Measurements from ENCODE around the gene SERTAD2.

Gene SERTAD2

GRCh38 chr2:64629875-64630274 lies 23.8 kb downstream of the SERTAD2 start:
- H3K9ac ChIP-seq (ENCODE audit: low read depth in 1 of 2, low read length in 2 of 2), result no peak overlapping the region

DNA sequence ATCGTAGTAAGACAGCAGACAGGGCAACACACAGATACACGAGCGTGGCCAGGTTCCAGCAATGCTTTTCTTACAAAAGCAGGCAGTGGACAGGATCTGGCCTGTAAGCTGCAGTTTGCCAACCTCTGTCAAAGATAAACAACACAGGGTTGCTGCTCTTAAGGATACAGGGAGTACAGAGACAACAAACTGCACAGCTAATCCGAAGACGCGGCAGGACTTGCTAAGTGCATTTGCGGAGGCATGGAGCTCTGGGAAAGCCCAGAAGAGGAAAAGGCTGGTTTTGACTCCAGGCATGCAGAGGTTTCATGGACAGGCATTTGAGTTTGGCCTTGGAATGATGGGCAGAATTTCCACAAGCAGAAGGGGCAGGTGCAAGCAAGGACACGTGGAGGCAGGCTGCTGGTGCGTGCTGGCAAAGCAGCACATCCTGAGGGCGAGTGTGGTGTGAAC lies 24.4 kb downstream of the SERTAD2 start:
- H3K27me3 ChIP-seq (ENCODE audit: control insufficient read depth in 2 of 2, insufficient read depth in 2 of 2, low read length in 2 of 2), result no peaks in the 10 kb centered on the region

More at GRCh38 chr2:64629875-64630274, 23.8 kb downstream of the SERTAD2 start:
- Histone ChIP-seq H3K4me1 (ENCODE audit: control insufficient read depth in 2 of 2, insufficient read depth in 2 of 2, low read length in 2 of 2) (peaks cover 0 to 4% of the 10 kb centered on the region in 2 donors), H3K36me3 (ENCODE audit: control insufficient read depth in 2 of 2, insufficient read depth in 2 of 2, low read length in 2 of 2) (peaks cover 5 to 23% of the 10 kb centered on the region in 2 donors), H3K27ac (ENCODE audit: low read depth in 2 of 2, low read length in 2 of 2) (no peak overlapping the region), H3K9me3 (ENCODE audit: control insufficient read depth in 2 of 2, low read length in 2 of 2) (no peaks in the 10 kb centered on the region), H3K4me3 (ENCODE audit: low read length in 2 of 2) (no peak overlapping the region), H3K27me3 (ENCODE audit: control insufficient read depth in 2 of 2, insufficient read depth in 2 of 2, low read length in 2 of 2) (no peaks in the 10 kb centered on the region)

GRCh38 chr2:64627860-64628841 lies 25.6 kb downstream of the SERTAD2 start:
- Histone ChIP-seq H3K27me3 (ENCODE audit: control insufficient read depth in 2 of 2, insufficient read depth in 2 of 2, low read length in 2 of 2) (no peaks in the 10 kb centered on the region), H3K27ac (ENCODE audit: low read depth in 2 of 2, low read length in 2 of 2) (no peak overlapping the region), H3K4me3 (ENCODE audit: low read length in 2 of 2) (no peak overlapping the region), H3K36me3 (ENCODE audit: control insufficient read depth in 2 of 2, insufficient read depth in 2 of 2, low read length in 2 of 2) (peaks cover 5 to 12% of the 10 kb centered on the region in 2 donors), H3K9ac (ENCODE audit: low read depth in 1 of 2, low read length in 2 of 2) (no peak overlapping the region), H3K9me3 (ENCODE audit: control insufficient read depth in 2 of 2, low read length in 2 of 2) (no peaks in the 10 kb centered on the region), H3K4me1 (ENCODE audit: control insufficient read depth in 2 of 2, insufficient read depth in 2 of 2, low read length in 2 of 2) (peaks cover 0 to 4% of the 10 kb centered on the region in 2 donors)

More for the DNA sequence above, 24.4 kb downstream of the SERTAD2 start:
- H3K9ac ChIP-seq (ENCODE audit: low read depth in 1 of 2, low read length in 2 of 2), result no peak overlapping the region
- no peak overlapping the region for H3K4me3 ChIP-seq (ENCODE audit: low read length in 2 of 2)
- no peak overlapping the region for H3K27ac ChIP-seq (ENCODE audit: low read depth in 2 of 2, low read length in 2 of 2)
- H3K4me1 ChIP-seq (ENCODE audit: control insufficient read depth in 2 of 2, insufficient read depth in 2 of 2, low read length in 2 of 2), result peaks cover 0 to 4% of the 10 kb centered on the region in 2 donors
- peaks cover 5 to 19% of the 10 kb centered on the region in 2 donors for H3K36me3 ChIP-seq (ENCODE audit: control insufficient read depth in 2 of 2, insufficient read depth in 2 of 2, low read length in 2 of 2)
- H3K9me3 ChIP-seq (ENCODE audit: control insufficient read depth in 2 of 2, low read length in 2 of 2), result no peaks in the 10 kb centered on the region

GRCh38 chr2:64626963-64627760 lies 26.6 kb downstream of the SERTAD2 start:
- Histone ChIP-seq H3K27me3 (ENCODE audit: control insufficient read depth in 2 of 2, insufficient read depth in 2 of 2, low read length in 2 of 2) (no peaks in the 10 kb centered on the region), H3K4me3 (ENCODE audit: low read length in 2 of 2) (no peak overlapping the region), H3K36me3 (ENCODE audit: control insufficient read depth in 2 of 2, insufficient read depth in 2 of 2, low read length in 2 of 2) (peaks cover 5 to 12% of the 10 kb centered on the region in 2 donors), H3K9me3 (ENCODE audit: control insufficient read depth in 2 of 2, low read length in 2 of 2) (no peaks in the 10 kb centered on the region), H3K4me1 (ENCODE audit: control insufficient read depth in 2 of 2, insufficient read depth in 2 of 2, low read length in 2 of 2) (peaks cover 0 to 4% of the 10 kb centered on the region in 2 donors), H3K9ac (ENCODE audit: low read depth in 1 of 2, low read length in 2 of 2) (no peak overlapping the region), H3K27ac (ENCODE audit: low read depth in 2 of 2, low read length in 2 of 2) (no peak overlapping the region)

DNA sequence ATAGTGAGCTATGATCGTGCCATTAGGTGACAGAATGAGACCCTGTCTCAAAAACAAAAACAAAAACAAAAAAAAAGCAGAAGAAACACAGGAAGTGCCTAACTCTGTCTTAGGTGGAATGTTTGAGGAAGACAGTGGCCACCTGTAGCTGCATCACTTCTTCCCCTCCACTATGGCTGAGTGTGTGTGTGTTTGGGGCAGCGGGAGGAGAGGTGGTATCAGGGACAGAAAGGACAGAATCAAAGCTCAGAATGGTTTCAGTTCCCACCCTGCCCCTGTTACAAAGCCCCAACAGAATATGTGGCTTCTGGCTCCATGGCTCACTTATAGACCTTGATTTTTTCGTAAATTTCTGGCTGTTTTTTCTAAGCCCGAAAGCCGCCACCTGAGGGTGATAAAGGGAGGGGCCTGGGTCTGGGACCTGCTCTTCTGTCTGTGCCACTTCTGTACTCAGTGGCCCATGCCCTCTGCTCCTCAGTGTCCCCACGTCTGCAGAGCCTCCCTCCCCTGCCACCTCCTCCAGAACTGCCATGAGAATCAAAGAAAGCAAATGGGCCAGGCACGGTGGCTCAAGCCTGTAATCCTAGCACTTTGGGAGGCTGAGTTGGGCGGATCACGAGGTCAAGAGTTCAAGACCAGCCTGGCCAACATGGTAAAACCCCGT lies 27.4 kb downstream of the SERTAD2 start:
- H3K27ac ChIP-seq (ENCODE audit: low read depth in 2 of 2, low read length in 2 of 2), result no peak overlapping the region
- H3K36me3 ChIP-seq (ENCODE audit: control insufficient read depth in 2 of 2, insufficient read depth in 2 of 2, low read length in 2 of 2), result peaks cover 5 to 9% of the 10 kb centered on the region in 2 donors
- H3K4me3 ChIP-seq (ENCODE audit: low read length in 2 of 2), result no peak overlapping the region
- no peaks in the 10 kb centered on the region for H3K27me3 ChIP-seq (ENCODE audit: control insufficient read depth in 2 of 2, insufficient read depth in 2 of 2, low read length in 2 of 2)
- peaks cover 0 to 4% of the 10 kb centered on the region in 2 donors for H3K4me1 ChIP-seq (ENCODE audit: control insufficient read depth in 2 of 2, insufficient read depth in 2 of 2, low read length in 2 of 2)
- H3K9me3 ChIP-seq (ENCODE audit: control insufficient read depth in 2 of 2, low read length in 2 of 2), result no peaks in the 10 kb centered on the region
- no peak overlapping the region for H3K9ac ChIP-seq (ENCODE audit: low read depth in 1 of 2, low read length in 2 of 2)

GRCh38 chr2:64625299-64626145 lies 28.2 kb downstream of the SERTAD2 start:
- Histone ChIP-seq H3K9me3 (ENCODE audit: control insufficient read depth in 2 of 2, low read length in 2 of 2) (no peaks in the 10 kb centered on the region), H3K27ac (ENCODE audit: low read depth in 2 of 2, low read length in 2 of 2) (no peak overlapping the region), H3K9ac (ENCODE audit: low read depth in 1 of 2, low read length in 2 of 2) (no peak overlapping the region), H3K27me3 (ENCODE audit: control insufficient read depth in 2 of 2, insufficient read depth in 2 of 2, low read length in 2 of 2) (no peaks in the 10 kb centered on the region), H3K4me3 (ENCODE audit: low read length in 2 of 2) (no peak overlapping the region), H3K36me3 (ENCODE audit: control insufficient read depth in 2 of 2, insufficient read depth in 2 of 2, low read length in 2 of 2) (peaks cover under 1 to 2% of the 10 kb centered on the region in 2 donors), H3K4me1 (ENCODE audit: control insufficient read depth in 2 of 2, insufficient read depth in 2 of 2, low read length in 2 of 2) (peaks cover 0 to 4% of the 10 kb centered on the region in 2 donors)

GRCh38 chr2:64624862-64625261 lies 28.9 kb downstream of the SERTAD2 start:
- Histone ChIP-seq H3K27ac (ENCODE audit: low read depth in 2 of 2, low read length in 2 of 2) (no peak overlapping the region), H3K9ac (ENCODE audit: low read depth in 1 of 2, low read length in 2 of 2) (no peak overlapping the region), H3K4me3 (ENCODE audit: low read length in 2 of 2) (no peak overlapping the region), H3K4me1 (ENCODE audit: control insufficient read depth in 2 of 2, insufficient read depth in 2 of 2, low read length in 2 of 2) (peaks cover 0 to 4% of the 10 kb centered on the region in 2 donors), H3K9me3 (ENCODE audit: control insufficient read depth in 2 of 2, low read length in 2 of 2) (no peaks in the 10 kb centered on the region), H3K36me3 (ENCODE audit: control insufficient read depth in 2 of 2, insufficient read depth in 2 of 2, low read length in 2 of 2) (no peaks in the 10 kb centered on the region), H3K27me3 (ENCODE audit: control insufficient read depth in 2 of 2, insufficient read depth in 2 of 2, low read length in 2 of 2) (no peaks in the 10 kb centered on the region)

DNA sequence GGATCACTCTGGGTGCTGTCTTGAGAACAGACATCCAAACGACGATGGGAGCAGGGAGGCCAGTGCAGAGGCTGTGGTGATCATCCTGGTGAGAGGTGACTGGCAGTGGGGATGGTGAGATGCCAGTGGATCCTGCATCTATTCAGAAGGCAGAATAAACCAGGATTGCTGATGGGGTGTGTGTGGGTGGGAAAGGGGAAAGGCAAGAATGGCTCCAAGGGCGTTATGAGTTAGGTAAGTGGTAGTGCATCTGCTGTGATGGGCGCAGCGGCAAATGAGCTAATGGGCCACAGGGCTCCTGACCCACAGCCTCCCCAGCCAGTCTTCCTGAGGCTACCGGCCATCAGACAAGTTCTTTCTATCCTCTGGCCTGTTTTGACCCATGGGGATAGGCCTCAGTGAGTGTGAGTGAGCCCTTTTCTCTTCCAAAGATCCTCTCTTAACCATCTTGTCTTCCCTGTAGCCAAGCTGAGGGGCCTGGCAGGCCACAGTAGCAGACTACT lies 29.6 kb downstream of the SERTAD2 start:
- Histone ChIP-seq H3K9ac (ENCODE audit: low read depth in 1 of 2, low read length in 2 of 2) (no peak overlapping the region), H3K4me1 (ENCODE audit: control insufficient read depth in 2 of 2, insufficient read depth in 2 of 2, low read length in 2 of 2) (peaks cover 0 to 4% of the 10 kb centered on the region in 2 donors), H3K9me3 (ENCODE audit: control insufficient read depth in 2 of 2, low read length in 2 of 2) (no peaks in the 10 kb centered on the region), H3K4me3 (ENCODE audit: low read length in 2 of 2) (no peak overlapping the region), H3K27ac (ENCODE audit: low read depth in 2 of 2, low read length in 2 of 2) (no peak overlapping the region), H3K36me3 (ENCODE audit: control insufficient read depth in 2 of 2, insufficient read depth in 2 of 2, low read length in 2 of 2) (no peaks in the 10 kb centered on the region), H3K27me3 (ENCODE audit: control insufficient read depth in 2 of 2, insufficient read depth in 2 of 2, low read length in 2 of 2) (no peaks in the 10 kb centered on the region)
